ENCODE data around the gene ADAMTS17.
A peak's percentile ranks its signal among the peaks of the same experiment; 100 is the strongest.

The ADAMTS17 gene

DNA sequence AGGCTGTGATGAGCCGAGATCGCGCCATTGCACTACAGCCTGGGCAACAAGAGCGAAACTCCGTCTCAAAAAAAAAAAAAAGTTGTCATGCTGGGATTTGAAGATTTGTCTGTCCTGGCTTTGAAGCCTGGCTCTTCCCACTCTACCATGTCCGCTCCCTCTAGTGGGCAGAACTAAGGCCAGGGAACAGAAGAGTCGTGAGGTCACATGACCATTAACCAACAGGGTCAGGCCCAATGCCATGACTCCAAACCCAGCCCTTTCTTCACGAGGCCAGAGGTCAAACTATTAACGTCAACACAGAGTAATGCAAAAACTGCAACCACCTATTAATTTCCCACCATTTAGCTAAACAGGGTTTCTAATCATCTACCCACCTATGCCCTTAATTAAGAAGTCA lies 212.1 kb downstream of the ADAMTS17 start:
- H3K4me3 ChIP-seq (ENCODE audit: low read depth, low read length): no peak overlapping the region
- no peak for DNase-seq (ENCODE audit: low read depth)

DNA sequence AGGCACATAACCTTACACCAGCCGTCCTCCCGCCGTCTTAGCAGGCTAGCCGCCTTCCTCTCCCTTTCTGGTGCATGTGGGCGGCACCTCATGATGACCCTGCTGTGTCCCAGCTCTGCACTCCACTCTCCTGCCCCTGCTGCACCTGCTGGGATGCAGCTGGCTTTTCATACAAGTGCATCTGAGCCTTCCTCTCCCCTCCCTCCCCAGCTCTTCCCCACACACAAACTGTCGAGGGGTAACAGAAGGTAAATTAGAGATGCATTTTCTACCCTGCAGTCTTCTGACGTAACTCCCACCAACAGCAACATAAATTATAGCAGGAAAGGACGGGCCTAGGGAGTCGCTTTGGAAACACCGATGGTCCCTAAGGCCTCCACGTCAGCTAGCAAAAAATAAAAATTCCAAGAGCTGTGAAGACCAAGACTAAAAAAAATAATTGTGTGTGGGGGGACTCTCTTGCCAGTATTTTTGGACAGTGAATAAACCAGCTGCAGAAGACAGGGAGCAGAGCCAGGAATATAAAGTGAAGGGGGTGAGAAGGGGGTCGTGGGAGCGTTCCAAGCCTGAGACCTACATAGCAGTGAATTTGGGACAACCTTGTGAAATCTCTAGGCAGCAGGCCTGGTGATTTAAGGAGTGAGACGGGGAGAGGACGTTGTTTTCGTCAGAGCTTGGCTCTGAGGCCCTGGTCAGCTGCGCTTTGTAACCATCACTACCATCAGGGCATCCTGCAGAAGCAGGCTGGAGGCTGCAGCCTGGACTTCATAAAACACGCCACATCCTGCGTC lies 216.2 kb downstream of the ADAMTS17 start:
- no peak overlapping the region for H3K4me3 ChIP-seq (ENCODE audit: low read depth, low read length)

DNA sequence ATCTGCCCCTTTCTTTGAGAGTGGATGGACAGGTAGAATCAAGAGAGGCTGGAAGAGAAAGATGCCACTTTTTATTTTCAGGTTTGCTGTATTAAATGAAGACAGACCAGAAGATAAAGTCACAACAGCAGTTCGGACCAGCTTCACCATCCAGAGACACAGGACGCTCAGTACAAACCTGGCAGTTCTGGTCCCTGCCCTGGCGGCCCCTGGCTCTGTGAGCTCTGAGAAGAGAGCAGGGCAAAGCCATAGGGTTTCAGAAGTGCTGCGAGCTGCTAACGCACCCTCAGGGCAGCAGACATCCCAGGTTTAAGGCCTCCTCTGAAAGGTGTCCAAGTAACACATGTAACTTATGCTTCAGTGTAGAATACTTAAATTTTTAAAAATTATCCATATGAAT lies 216.8 kb downstream of the ADAMTS17 start:
- H3K4me3 ChIP-seq (ENCODE audit: low read depth, low read length): no peak overlapping the region
- DNase-seq (ENCODE audit: low read depth): no peak

More for the DNA sequence above, 216.2 kb downstream of the ADAMTS17 start:
- DNase-seq (ENCODE audit: low read depth): no peak

- H3K4me3 ChIP-seq (ENCODE audit: low read depth, low read length): no peak overlapping the region
- DNase-seq (ENCODE audit: low read depth): no peak
These were observed 217.4 kb downstream of the ADAMTS17 start for GRCh38 chr15:100124361-100124760.

- DNase-seq (ENCODE audit: low read depth): no peak
- H3K4me3 ChIP-seq (ENCODE audit: low read depth, low read length): no peak overlapping the region
These were observed 218.2 kb downstream of the ADAMTS17 start for GRCh38 chr15:100123611-100124010.

GRCh38 chr15:100121285-100121684 lies 220.5 kb downstream of the ADAMTS17 start:
- no peak overlapping the region for H3K4me3 ChIP-seq (ENCODE audit: low read depth, low read length)
- no peak for DNase-seq (ENCODE audit: low read depth)

DNA sequence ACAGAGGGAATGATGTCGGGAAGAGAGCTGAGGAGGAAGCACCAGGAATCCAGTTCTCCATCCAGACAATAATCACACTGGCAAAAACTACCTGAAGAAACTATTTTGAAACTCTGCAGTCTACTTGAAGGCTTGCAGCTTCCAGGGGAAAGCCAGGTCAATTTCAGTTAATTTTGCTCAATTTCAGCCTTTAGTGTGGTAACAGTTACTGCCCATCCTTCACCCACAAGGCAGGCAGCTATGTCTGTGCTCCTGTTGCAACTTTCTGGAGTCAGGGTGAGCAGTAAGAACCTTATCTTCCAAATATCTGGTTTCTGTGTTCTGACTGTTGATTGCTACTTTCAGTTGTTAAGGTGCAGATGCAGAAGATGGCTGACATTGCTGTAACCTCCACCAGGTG lies 221.7 kb downstream of the ADAMTS17 start:
- DNase-seq (ENCODE audit: low read depth): no peak
- H3K4me3 ChIP-seq (ENCODE audit: low read depth, low read length): no peak overlapping the region

DNA sequence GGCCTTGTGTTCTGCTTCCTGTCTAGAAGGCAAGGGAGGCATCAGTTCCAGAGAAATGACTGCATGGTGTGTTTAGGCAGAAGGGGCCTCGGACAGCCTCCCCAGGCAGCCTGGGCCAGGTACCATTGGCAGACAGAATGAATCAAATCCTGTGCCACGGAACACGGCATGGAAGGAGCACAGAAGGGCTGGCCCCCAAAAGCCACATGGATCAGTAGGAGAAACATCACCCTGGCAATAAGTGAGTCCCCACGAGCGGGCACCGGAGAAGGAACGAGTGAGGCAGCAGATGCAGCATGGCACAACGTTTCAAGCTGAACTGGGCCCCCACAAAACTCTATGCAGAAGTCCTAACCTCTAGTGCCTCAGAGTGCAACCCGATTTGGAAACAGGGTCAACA lies 223.2 kb downstream of the ADAMTS17 start:
- no peak for DNase-seq (ENCODE audit: low read depth)
- no peak overlapping the region for H3K4me3 ChIP-seq (ENCODE audit: low read depth, low read length)

GRCh38 chr15:100116416-100117190 lies 225.2 kb downstream of the ADAMTS17 start:
- peak; percentile 36 for DNase-seq (ENCODE audit: low read depth)
- no peak overlapping the region for H3K4me3 ChIP-seq (ENCODE audit: low read depth, low read length)

- no peak overlapping the region for H3K4me3 ChIP-seq (ENCODE audit: low read depth, low read length)
- DNase-seq (ENCODE audit: low read depth): no peak
These were observed 226.1 kb downstream of the ADAMTS17 start for GRCh38 chr15:100115711-100116090.

DNA sequence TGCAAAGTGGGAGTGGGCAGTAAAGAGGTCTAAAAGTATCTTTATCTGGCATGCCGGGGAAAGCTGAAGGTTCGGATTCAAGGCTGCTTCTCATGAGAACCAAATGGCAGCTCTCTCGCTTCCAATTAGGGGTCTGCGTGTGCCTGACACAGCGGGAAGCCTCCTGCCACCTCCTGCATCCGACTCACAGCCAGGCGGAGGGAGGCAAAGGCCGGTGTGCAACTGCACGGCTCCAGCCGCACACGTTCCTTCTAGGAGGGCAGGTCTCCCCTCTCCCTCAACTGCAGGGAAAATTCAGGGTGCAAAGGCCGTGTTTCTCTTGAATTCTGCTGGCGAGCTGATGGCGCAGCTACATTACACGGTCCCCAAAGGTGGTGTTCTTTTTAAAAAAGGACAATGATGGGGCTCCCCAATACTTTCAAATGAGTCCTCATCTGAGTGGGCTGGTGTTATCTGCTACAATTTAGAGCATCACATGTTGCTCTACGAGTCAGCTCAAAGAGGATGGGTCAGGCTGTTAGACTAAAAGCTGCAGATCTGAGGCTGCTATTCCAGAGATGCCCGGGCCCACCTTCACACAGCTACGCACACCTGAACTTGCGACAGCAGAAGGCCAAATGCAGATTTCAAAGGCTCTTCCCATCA lies 226.6 kb downstream of the ADAMTS17 start:
- no peak overlapping the region for H3K4me3 ChIP-seq (ENCODE audit: low read depth, low read length)
- no peak for DNase-seq (ENCODE audit: low read depth)

DNA sequence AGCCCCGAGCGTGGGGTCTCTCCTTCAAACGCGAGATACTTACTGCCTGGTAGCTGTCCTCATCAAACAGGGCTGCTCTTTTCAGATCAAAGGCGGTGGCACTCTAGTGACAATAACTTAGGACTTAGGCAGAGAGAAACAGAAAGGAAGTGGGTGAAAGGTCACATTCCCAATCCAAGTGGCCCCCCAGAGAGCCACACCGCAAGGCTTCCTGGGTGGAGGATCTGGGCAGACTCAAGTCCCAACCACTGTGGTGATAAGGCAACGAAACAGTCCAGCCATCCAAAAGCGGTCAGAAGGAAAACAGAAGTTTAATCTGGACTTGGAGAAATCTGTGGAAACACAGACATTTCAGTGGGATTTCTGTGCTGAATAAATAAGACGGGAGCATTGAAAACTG lies 227.2 kb downstream of the ADAMTS17 start:
- H3K4me3 ChIP-seq (ENCODE audit: low read depth, low read length): no peak overlapping the region
- DNase-seq (ENCODE audit: low read depth): no peak

DNA sequence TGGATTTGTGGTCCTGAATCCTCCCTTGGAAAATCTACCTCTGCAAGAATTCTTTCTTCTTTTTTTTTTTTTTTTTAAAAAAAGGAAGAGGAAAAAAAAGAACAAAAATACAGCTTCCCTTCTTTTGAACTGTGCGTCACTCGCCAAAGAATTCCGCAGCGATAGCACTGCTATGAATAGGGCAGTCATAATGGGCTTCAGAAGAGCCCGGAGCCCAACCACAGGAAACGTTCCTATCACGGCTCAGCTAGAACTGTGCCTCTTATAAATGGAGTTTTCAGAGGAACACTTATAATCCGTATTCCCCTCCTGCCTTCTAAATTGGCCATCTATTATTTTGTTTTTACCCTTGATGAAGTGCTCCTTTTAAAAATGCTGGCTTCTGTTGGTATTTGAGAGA lies 227.7 kb downstream of the ADAMTS17 start:
- no peak overlapping the region for H3K4me3 ChIP-seq (ENCODE audit: low read depth, low read length)
- peak; percentile 28 for DNase-seq (ENCODE audit: low read depth)

- H3K4me3 ChIP-seq (ENCODE audit: low read depth, low read length): no peak overlapping the region
- no peak for DNase-seq (ENCODE audit: low read depth)
These were observed 228.3 kb downstream of the ADAMTS17 start for GRCh38 chr15:100113351-100114080.

DNA sequence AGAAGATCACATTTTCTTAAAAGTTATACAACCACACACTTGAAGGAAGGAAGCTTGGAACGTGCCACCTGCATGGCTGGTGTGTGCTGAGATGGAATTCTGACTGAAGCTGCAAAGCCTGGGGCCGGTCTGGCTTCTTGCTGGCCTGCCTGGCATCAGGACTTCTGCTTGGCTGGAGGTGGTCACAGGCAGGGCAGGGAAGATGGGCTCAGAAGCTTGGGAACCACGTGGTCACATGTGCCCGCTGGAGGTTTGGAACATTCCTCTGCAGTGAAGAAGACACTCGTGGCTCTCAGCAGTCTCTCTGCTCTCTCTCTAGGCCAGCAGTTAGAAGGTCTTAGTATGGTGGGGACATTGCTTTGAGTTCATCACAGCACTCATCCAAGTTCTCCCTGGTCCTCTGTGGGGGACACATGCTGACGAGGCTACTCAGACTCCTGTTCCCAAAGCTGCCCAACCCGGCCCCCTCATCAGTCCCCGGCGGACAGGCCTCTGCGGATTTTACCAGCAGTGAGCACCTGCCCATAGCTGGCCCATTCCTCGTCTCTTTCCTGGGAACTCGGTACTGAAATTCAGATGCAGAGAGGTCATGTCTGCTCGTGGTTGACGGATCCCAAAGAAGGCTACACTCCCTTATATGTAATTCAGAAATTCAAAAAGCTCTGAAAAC lies 229.0 kb downstream of the ADAMTS17 start:
- DNase-seq (ENCODE audit: low read depth): no peak
- H3K4me3 ChIP-seq (ENCODE audit: low read depth, low read length): no peak overlapping the region

DNA sequence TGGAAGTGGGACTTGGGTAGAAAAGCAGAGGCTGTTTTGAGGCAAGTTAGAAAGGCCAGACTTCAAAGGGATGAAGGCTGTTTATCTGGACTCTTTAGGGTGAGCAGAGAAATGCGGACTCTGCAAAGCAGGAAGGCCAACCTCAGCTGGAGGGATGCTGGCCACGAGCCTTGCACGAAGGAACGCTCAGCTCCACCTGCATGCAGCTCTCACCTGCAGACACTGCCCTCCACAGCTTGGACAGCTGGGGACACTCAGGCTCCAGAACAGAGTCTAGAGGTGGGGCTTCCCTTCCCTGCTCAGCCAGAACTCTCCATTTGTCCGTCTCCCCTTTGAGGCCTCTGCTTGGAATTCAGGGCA lies 229.7 kb downstream of the ADAMTS17 start:
- H3K4me3 ChIP-seq (ENCODE audit: low read depth, low read length): no peak overlapping the region
- DNase-seq (ENCODE audit: low read depth): no peak

GRCh38 chr15:100111125-100112060 lies 230.4 kb downstream of the ADAMTS17 start:
- peak; percentile 34 for DNase-seq (ENCODE audit: low read depth)
- H3K4me3 ChIP-seq (ENCODE audit: low read depth, low read length): no peak overlapping the region

GRCh38 chr15:100109486-100110035 lies 232.2 kb downstream of the ADAMTS17 start:
- DNase-seq (ENCODE audit: low read depth): no peak
- H3K4me3 ChIP-seq (ENCODE audit: low read depth, low read length): no peak overlapping the region

All from skeletal muscle cell (primary cell).